ENCODE results near the gene ZNF282. TPM values are rescaled to one million over a fixed set of nuclear protein-coding genes. Genes with fewer than 3 reads are reported as not detected.

The ZNF282 gene
- total and polyA plus RNA-seq, 11 donors, result 6.6 to 21.4 (median 12.7) TPM

GRCh38 chr7:149220534-149220933, 25.2 kb downstream of the ZNF282 start:
- Histone ChIP-seq H3K4me1 (no peaks in the 10 kb centered on the region), H3K9me3 (no peaks in the 10 kb centered on the region), H3K4me3 (no peak overlapping the region), H3K27me3 (no peaks in the 10 kb centered on the region), H3K27ac (no peak overlapping the region), H3K36me3 (peaks cover 0 to 96% (median 89%) of the 10 kb centered on the region in 9 donors)
- DNase-seq, result no peak
- 70 to 80% (median 73%) methylated on average over 6 of the region's 6 CpGs for WGBS, 4 donors
- TF ChIP-seq CTCF (IDR thresholded peaks at IDR 0.05) (no peak), POLR2A (IDR thresholded peaks at IDR 0.05) (no peak)
- ATAC-seq, result no peak
- intact Hi-C loops (cut with DNase I), result no loop called here

GRCh38 chr7:149223176-149223575, 27.8 kb downstream of the ZNF282 start:
- no peak overlapping the region for H3K27ac ChIP-seq
- ATAC-seq (no peak), DNase-seq (no peak)
- H3K4me3 ChIP-seq, result no peak overlapping the region
- no peaks in the 10 kb centered on the region for H3K27me3 ChIP-seq
- intact Hi-C loops (cut with DNase I), result no loop called here
- no peaks in the 10 kb centered on the region for H3K9me3 ChIP-seq
- no peaks in the 10 kb centered on the region for H3K4me1 ChIP-seq
- peaks cover 0 to 74% (median 67%) of the 10 kb centered on the region in 9 donors for H3K36me3 ChIP-seq
- TF ChIP-seq POLR2A (IDR thresholded peaks at IDR 0.05) (no peak), CTCF (IDR thresholded peaks at IDR 0.05) (no peak)
- WGBS, 4 donors, result 94 to 96% (median 95%) methylated on average over 8 of the region's 8 CpGs

- ATAC-seq, result no peak
- H3K4me3 ChIP-seq, result no peak overlapping the region
- peaks cover 0 to 68% (median 61%) of the 10 kb centered on the region in 9 donors for H3K36me3 ChIP-seq
- H3K4me1 ChIP-seq, result no peaks in the 10 kb centered on the region
- no peak overlapping the region for H3K27ac ChIP-seq
- WGBS, 4 donors, result 93 to 98% (median 97%) methylated on average over 7 to 39 of the region's 39 CpGs
- TF ChIP-seq CTCF (IDR thresholded peaks at IDR 0.05) (no peak), POLR2A (IDR thresholded peaks at IDR 0.05) (no peak)
- H3K27me3 ChIP-seq, result no peaks in the 10 kb centered on the region
- intact Hi-C loops (cut with DNase I), result no loop called here
- no peak for DNase-seq
- no peaks in the 10 kb centered on the region for H3K9me3 ChIP-seq
These were observed 28.4 kb downstream of the ZNF282 start for GRCh38 chr7:149223761-149224160.

- intact Hi-C loops (cut with DNase I), result no loop called here
- DNase-seq (no peak), ATAC-seq (peak in 1 of 4 donors; percentile 6)
- peaks cover 0 to 62% (median 55%) of the 10 kb centered on the region in 9 donors for H3K36me3 ChIP-seq
- WGBS, 4 donors, result 96 to 99% (median 98%) methylated on average over 27 to 37 of the region's 37 CpGs
- no peaks in the 10 kb centered on the region for H3K27me3 ChIP-seq
- H3K9me3 ChIP-seq, result no peaks in the 10 kb centered on the region
- TF ChIP-seq POLR2A (IDR thresholded peaks at IDR 0.05) (no peak), CTCF (IDR thresholded peaks at IDR 0.05) (no peak)
- H3K4me1 ChIP-seq, result no peaks in the 10 kb centered on the region
- no peak overlapping the region for H3K4me3 ChIP-seq
- no peak overlapping the region for H3K27ac ChIP-seq
These were observed 29.0 kb downstream of the ZNF282 start for GRCh38 chr7:149224352-149224751.
